T-helper 1 cell (primary cell): ENCODE data around the gene HHIPL1.

Experiments used
- DNase-seq, 5 donors: peaks; one replicate each; pipeline ENCODE4 v3.0.0-alpha.2; 2012 to 2020

Gene HHIPL1

GRCh38 chr14:99718031-99718810 is 73.3 kb downstream of the HHIPL1 start:
- no peak for DNase-seq

GRCh38 chr14:99718811-99719192 is 73.9 kb downstream of the HHIPL1 start:
- DNase-seq: no peak

DNA sequence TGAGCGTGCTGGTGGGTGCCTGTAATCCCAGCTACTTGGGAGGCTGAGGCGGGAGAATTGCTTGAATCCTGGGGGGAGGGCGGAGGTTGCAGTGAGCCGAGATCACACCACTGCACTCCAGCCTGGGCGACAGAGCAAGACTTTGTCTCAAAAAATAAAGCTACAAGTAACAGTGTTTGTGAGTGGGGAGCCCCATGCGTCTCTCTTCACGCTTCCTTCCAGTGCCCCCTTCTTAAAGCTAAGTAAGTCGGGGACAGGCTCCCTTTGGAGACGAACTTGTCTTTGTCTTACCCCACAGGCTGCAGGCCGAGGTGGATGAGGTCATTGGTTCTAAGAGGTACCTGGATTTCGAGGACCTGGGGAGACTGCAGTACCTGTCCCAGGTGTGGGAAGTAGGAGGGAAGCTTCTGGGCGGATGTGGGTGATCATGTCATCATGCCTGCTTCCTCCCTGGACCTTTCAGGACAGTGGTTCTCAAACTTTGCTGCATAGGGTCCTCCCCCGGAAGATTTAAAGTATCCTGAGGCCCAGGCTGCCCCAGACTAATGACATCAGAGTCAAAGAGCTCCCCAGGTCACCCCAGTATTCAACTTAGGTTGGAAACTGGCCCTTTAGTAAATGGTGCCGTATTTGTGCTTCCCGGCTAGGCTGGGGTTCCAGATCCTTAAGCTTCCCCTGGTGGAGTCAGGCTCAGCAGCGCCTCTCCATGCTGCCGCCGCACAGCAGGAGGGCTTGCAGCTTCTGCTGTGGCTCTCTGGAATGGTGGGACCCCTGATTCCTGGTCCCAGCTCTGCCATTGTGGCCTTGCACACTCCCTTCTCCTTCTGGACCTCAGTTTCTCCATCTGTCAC is 76.2 kb downstream of the HHIPL1 start:
- DNase-seq: no peak

DNA sequence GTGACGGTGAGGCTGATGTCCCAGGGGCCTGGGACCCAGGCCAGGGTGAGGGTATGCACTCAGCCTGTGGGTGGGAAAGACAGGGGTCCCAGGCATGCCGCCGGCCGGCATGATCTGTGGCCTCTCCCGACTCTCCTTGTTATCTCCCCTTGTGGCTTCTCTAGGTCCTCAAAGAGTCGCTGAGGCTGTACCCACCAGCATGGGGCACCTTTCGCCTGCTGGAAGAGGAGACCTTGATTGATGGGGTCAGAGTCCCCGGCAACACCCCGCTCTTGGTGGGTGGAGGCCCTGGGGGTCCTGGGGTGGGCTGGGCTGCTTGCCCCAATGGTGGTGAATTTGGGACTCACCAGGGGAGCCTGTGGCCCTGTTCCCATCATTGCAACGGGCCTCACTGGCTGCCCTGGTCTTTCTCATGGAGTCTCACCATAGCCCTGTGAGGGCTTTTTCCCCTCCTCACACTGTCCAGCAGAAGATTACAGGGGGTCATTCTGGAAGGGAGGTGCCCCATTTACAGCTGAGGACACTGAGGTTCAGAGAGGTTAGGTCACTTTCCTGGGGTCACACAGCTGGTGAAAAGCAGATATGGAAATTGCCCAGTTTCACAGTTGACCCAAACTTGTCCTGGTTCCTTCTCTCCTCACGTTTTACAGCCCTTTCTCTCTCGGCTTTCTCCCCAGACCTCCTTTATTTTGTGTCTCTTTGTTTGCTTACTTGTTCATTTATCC is 77.0 kb downstream of the HHIPL1 start:
- DNase-seq: no peak

- no peak for DNase-seq
These were observed 77.8 kb downstream of the HHIPL1 start for GRCh38 chr14:99722741-99723140.

DNA sequence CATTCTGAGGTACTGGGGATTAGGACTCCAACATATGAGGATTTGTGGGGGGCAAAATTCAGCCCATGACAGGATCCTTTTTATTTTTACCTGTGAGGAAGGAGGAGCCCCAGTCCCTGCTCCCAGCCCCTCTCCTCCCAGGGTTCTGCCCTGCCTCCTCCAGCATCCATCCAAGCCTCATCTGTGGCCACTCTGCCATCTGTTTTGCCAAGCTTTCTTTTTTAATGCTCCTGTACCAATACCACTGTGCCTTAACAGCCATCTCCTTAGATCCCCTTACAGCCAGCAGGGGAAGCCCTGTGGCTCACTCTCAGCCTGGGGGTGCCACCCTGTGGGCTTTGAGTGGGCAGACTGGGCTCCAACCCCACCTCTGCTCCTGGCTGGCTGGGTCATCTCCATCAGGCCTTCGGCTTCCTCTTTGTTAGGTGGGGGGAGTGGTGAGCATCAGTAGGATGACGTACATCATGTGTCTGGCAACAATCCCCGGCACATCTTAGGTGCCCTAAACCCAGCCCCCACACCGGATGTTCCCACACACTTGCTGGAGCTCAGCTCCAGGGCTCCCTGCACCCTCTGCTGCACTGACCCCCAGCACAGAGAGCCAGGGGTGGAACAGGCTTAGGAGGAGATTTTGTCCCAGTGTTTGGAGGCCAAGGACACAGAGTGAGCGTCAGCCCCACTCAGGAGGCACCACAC is 79.4 kb downstream of the HHIPL1 start:
- DNase-seq: no peak

GRCh38 chr14:99724939-99725773 is 80.2 kb downstream of the HHIPL1 start:
- DNase-seq: no peak

GRCh38 chr14:99725774-99726537 is 81.0 kb downstream of the HHIPL1 start:
- no peak for DNase-seq

GRCh38 chr14:99726538-99727095 is 81.7 kb downstream of the HHIPL1 start:
- DNase-seq: no peak

DNA sequence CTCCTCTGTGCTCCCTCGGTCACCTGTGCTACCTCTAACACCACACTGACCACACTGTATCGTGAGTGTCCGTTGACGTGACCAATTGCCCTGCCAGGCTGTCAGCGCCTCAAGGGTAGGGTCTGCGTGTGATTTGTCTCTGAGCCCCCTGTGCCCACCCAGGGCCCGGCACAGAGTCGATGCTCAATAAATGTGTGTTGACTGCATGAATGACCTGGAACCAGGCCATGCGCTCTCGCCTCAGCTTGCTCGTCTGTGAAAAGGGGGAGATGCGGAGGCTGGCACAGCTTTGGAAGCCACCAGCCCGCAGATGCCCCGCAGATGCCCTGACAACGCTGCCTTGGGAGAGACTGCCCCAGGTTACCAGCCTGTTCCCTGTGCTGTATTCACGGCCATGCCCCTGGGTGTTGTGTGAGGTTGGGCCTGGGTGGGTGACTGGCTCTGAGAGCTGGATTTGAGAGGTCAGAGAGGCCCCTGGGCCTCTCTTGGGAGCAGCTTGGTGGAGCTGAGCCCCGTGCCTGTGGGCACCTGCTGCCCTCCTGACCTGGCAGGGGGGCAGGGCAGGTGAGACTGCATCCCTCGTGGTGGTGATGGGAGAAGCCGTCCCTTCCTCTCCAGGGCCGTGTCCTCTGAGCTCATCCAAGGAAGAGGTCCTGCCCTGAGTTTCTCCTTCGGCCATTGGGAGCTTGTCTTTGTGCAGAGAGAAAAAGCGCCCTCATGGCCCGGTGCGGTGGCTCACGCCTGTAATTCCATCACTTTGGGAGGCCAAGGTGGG is 82.4 kb downstream of the HHIPL1 start:
- DNase-seq: no peak

GRCh38 chr14:99728231-99728920 is 83.4 kb downstream of the HHIPL1 start:
- DNase-seq: no peak

GRCh38 chr14:99728981-99729451 is 84.1 kb downstream of the HHIPL1 start:
- DNase-seq: no peak
